Panc1 (cell line): ENCODE measurements around the gene ECHDC1. TPM values are rescaled to one million over a fixed set of nuclear protein-coding genes. Genes with fewer than 3 reads are reported as not detected.

Experiments
- ATAC-seq: fragments of 200-7000 bp; cut with Tn5 transposase; 2 replicates; pipeline ENCODE4 v1.9.1; 2020; ENCODE audit warnings: mild to moderate bottlenecking, moderate library complexity
- BruUV-seq: library from RNA; stranded (reverse); fragments of 400-500 nt; replicated peaks from 2 replicates; lab custom pipeline; 2021; lab: Mats Ljungman, UMichigan
- CTCF ChIA-PET: fragments of 300-600 bp; sonication (Branson Sonifier 250); formaldehyde crosslinking; loops from one replicate; lab custom pipeline; 2022; ENCODE audit warnings: antibody characterized with exemption; lab: Charles Lee
- POLR2A ChIA-PET: fragments of 300-600 bp; sonication (Branson Sonifier 250); formaldehyde crosslinking; loops from one replicate; lab custom pipeline; 2022; ENCODE audit warnings: antibody characterized with exemption; lab: Charles Lee
- DNase-seq: peaks from one replicate; pipeline ENCODE4 v3.0.0-alpha.2; 2010; ENCODE audit warnings: low read depth, low spot score
- H3K27ac ChIP-seq: 2 replicates; pipeline ENCODE4 v1.5.1; 2011; ENCODE audit warnings: mild to moderate bottlenecking, low read length, inconsistent platforms
- H3K27me3 ChIP-seq: fragments of 200-500 bp; sonication (Bioruptor generic); 2 replicates; pipeline ENCODE4 v1.6.0; 2014; ENCODE audit warnings: low read length, inconsistent platforms; ENCODE audit not compliant: control insufficient read depth, insufficient read depth
- H3K36me3 ChIP-seq: fragments of 200-500 bp; sonication (Bioruptor generic); 2 replicates; pipeline ENCODE4 v1.5.1; 2014; ENCODE audit warnings: inconsistent platforms, mild to moderate bottlenecking, low read length, moderate library complexity; ENCODE audit not compliant: control insufficient read depth, insufficient read depth
- H3K4me1 ChIP-seq: 2 replicates; pipeline ENCODE4 v1.5.1; 2011; ENCODE audit warnings: inconsistent platforms, mild to moderate bottlenecking, low read length, moderate library complexity; ENCODE audit not compliant: control insufficient read depth, insufficient read depth
- H3K4me3 ChIP-seq, 2 experiments: 2 replicates each; pipeline ENCODE4 v1.5.1; 2011 to 2012; ENCODE audit warnings: low read depth in 2 of 2, low read length in 2 of 2, mild to moderate bottlenecking in 2 of 2, inconsistent platforms in 1 of 2, moderate library complexity in 1 of 2
- H3K9me3 ChIP-seq: fragments of 200-500 bp; sonication (Bioruptor generic); 2 replicates; pipeline ENCODE4 v1.5.1; 2014; ENCODE audit warnings: low read depth, mild to moderate bottlenecking, inconsistent platforms, low read length, moderate library complexity; ENCODE audit not compliant: control insufficient read depth, insufficient read depth
- CTCF ChIP-seq: fragments of 450-650 bp; IDR thresholded peaks from 2 replicates; pipeline ENCODE4 v1.5.1; 2017; ENCODE audit warnings: mild to moderate bottlenecking
- POLR2AphosphoS5 ChIP-seq: IDR thresholded peaks from 2 replicates; pipeline ENCODE4 v1.6.1; 2012; ENCODE audit warnings: mild to moderate bottlenecking, low read depth, low read length, moderate library complexity
- REST ChIP-seq, 2 experiments: IDR thresholded peaks; 2 replicates each; pipeline ENCODE4 v1.6.1; 2011 to 2012; ENCODE audit warnings: low read depth in 2 of 2, control low read depth in 1 of 2, low read length in 1 of 2, mild to moderate bottlenecking in 1 of 2, moderate library complexity in 1 of 2; ENCODE audit not compliant: insufficient read depth in 1 of 2
- SIN3A ChIP-seq: IDR thresholded peaks from 2 replicates; pipeline ENCODE4 v1.6.1; 2012; ENCODE audit warnings: low read depth, mild to moderate bottlenecking, low read length, moderate library complexity, borderline replicate concordance; ENCODE audit not compliant: insufficient read depth
- TCF7L2 ChIP-seq: IDR thresholded peaks from 2 replicates; pipeline ENCODE4 v1.6.1; 2011; ENCODE audit warnings: mild to moderate bottlenecking, low read depth, low read length, inconsistent platforms
- in situ Hi-C: cut with HindIII; loops from 2 replicates; pipeline ENCODE4 v1.10.0; 2016; ENCODE audit warnings: low sequenced_read_pairs, low pct_unique_long_range_greater_than_20kb
- intact Hi-C: fragments of 100-400 bp; cut with micrococcal nuclease; formaldehyde crosslinking; loops from one replicate; pipeline ENCODE4 v1.10.0; 2022; ENCODE audit not compliant: unreplicated experiment
- total RNA-seq: library from RNA; stranded (reverse); gene quantifications from one replicate; pipeline ENCODE4 v1.2.1, GENCODE V29; 2021; ENCODE audit not compliant: unreplicated experiment

Gene ECHDC1
- total RNA-seq, 1 experiment from 2014 or later, result 81.9 TPM

GRCh38 chr6:127298475-127298874 is 44.9 kb downstream of the ECHDC1 start:
- no peak for ATAC-seq
- POLR2A ChIA-PET, result no interaction called here
- Histone ChIP-seq H3K27ac (no peak overlapping the region), H3K27me3 (no peaks in the 10 kb centered on the region), H3K36me3 (peaks cover 5% of the 10 kb centered on the region; the same call in 1 of the 2 replicates), H3K9me3 (no peaks in the 10 kb centered on the region), H3K4me1 (no peaks in the 10 kb centered on the region; the same call in 1 of the 2 replicates), H3K4me3 (no peak overlapping the region)
- in situ Hi-C loops, result no loop called here
- no peak for DNase-seq
- intact Hi-C loops, result no loop called here
- no TSS peak for BruUV-seq
- TF ChIP-seq REST (IDR thresholded peaks at IDR 0.05; ENCODE audit: insufficient read depth in 1 of 2, low read depth in 2 of 2, low read length in 1 of 2) (no peak), CTCF (no peak), POLR2AphosphoS5 (no peak), SIN3A (no peak), TCF7L2 (no peak)
- CTCF ChIA-PET, result no interaction called here

- in situ Hi-C loops, result no loop called here
- CTCF ChIA-PET, result no interaction called here
Measured at GRCh38 chr6:127297502-127298070, 45.8 kb downstream of the ECHDC1 start.

More at GRCh38 chr6:127297502-127298070, 45.8 kb downstream of the ECHDC1 start:
- Histone ChIP-seq H3K4me3 (no peak overlapping the region), H3K36me3 (peaks cover 8% of the 10 kb centered on the region; the same call in 1 of the 2 replicates), H3K27me3 (no peaks in the 10 kb centered on the region), H3K27ac (no peak overlapping the region), H3K9me3 (no peaks in the 10 kb centered on the region), H3K4me1 (no peaks in the 10 kb centered on the region; the same call in 1 of the 2 replicates)
- intact Hi-C loops, result no loop called here
- POLR2A ChIA-PET, result no interaction called here
- BruUV-seq, result no TSS peak
- ATAC-seq (no peak), DNase-seq (no peak)
- no peak for TF ChIP-seq TCF7L2
- TF ChIP-seq CTCF, result no peak
